C4-2B (cell line): ENCODE data around the gene IL12RB2.

Experiments
- H3K27ac ChIP-seq: fragments of 450-650 bp; 2 replicates; pipeline ENCODE4 v1.5.1; 2017
- ZFX ChIP-seq: fragments of 450-650 bp; IDR thresholded peaks from 2 replicates; pipeline ENCODE4 v1.6.1; 2017
- TF ChIP-seq, protein P1 (sequence below): fragments of 450-650 bp; conservative IDR thresholded peaks from 2 replicates; pipeline ENCODE4 v1.5.1; 2017; ENCODE audit warnings: mild to moderate bottlenecking

Gene IL12RB2

DNA sequence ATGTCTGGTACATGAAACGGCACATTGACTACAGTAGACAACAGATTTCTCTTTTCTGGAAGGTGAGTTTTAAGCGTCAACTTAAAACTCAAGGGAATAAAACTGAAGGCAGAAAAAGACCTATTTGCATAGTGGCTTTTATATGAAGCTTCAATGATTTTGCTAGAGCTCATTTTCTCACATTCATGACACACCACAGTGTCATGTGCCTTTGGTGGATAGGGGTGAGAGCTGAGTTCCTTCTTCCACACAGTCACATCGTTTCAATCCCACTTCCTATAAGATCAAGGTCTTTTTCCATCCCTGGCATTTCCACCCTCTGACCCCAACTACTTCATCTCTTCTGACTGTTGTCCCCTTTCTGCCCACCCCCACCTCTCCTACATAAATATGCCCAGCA is 31.0 kb downstream of the IL12RB2 start:
- TF ChIP-seq ZFX: no peak
- no peak overlapping the region for H3K27ac ChIP-seq

DNA sequence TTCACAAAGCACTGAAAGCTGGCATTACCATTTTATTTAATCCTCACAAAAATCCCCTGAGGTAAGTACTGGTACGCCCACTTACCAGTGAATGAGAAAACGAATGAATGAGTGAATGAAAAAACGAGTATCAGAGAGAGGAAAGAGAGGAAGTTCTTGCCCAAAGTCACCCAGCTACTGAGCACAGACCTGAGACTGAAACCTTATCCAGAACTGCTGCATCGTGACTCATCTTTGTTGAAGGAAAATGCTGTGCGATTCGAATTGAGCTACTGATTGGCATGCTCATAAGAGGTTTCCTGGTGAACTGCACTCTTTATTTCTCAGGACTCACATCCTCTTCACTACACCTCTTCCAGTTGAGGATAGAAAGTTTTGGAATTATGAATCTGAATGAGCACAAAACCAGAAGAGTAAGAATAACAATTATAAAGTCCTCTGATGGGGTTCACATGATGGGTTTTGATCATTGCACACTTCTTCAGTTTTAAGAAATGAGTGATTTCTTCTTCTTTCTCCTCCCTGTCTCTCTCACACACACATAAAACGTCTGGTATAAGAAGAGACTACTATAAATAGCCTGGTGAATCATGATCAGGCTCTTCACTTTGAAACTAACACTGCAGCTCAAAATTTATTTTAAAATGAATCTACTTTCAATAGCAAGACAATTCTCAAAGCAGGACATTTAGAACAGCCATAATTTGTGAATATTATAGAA is 32.1 kb downstream of the IL12RB2 start:
- no peak overlapping the region for H3K27ac ChIP-seq
- TF ChIP-seq, protein P1, sequence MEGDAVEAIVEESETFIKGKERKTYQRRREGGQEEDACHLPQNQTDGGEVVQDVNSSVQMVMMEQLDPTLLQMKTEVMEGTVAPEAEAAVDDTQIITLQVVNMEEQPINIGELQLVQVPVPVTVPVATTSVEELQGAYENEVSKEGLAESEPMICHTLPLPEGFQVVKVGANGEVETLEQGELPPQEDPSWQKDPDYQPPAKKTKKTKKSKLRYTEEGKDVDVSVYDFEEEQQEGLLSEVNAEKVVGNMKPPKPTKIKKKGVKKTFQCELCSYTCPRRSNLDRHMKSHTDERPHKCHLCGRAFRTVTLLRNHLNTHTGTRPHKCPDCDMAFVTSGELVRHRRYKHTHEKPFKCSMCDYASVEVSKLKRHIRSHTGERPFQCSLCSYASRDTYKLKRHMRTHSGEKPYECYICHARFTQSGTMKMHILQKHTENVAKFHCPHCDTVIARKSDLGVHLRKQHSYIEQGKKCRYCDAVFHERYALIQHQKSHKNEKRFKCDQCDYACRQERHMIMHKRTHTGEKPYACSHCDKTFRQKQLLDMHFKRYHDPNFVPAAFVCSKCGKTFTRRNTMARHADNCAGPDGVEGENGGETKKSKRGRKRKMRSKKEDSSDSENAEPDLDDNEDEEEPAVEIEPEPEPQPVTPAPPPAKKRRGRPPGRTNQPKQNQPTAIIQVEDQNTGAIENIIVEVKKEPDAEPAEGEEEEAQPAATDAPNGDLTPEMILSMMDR: no peak
- TF ChIP-seq ZFX: no peak

DNA sequence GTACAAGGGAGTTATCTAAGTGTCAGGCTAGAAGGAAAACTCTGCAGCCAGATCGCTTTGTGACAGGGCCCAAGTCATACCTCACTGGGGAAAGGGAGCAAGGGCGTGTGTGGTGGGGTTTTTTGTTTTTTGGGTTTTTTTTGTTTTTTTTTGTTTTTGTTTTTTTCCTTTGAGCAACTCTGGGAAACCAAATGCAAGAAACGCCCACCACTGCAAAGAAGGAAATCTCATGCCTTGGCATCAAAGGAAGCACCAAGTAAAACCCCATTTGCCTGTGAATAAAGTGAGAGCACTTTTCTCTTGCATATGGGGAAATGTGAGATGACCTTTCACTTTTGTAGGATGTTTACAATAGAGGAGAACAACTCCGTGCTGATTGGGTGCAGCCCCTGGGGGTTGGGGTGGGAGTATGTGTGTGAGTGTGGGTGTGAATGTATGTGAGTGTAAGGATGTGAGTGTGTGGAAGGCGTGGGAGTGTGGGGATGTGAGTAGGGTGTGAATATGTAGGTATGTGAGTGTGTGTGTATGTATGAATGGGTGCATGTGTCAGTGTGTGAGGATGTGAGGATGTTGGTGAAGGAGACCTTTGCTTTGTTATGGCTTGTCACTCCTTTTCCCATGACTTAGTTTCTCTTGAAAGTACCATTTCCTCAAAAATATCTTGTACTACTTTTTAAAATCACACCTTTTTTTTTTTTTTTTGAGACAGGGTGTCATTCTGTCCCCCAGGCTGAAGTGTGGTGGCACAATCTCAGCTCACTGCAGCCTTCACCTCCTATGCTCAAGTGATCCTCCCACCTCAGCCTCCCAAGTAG is 34.6 kb downstream of the IL12RB2 start:
- TF ChIP-seq, protein P1: no peak
- TF ChIP-seq ZFX: no peak
- no peak overlapping the region for H3K27ac ChIP-seq

DNA sequence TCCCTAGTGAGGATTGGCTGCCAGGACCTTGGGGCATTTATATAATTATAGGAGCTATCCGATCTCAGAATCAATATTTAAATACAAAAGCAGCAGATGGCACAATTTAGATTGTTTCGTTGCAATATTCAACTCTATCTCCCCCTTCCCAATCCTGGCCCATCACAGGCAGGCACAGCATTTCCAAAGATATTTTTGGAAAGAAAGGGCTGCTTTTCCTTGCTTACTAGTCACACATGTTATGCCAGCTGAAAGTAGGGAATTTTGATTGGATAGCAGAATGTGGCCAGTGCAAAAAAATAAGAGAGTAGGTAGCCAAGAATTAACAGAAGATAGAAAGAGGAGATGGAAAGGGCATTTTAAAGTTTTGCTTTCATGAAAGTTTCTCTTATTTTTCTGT is 37.9 kb downstream of the IL12RB2 start:
- TF ChIP-seq, protein P1: no peak
- TF ChIP-seq ZFX: no peak
- no peak overlapping the region for H3K27ac ChIP-seq

DNA sequence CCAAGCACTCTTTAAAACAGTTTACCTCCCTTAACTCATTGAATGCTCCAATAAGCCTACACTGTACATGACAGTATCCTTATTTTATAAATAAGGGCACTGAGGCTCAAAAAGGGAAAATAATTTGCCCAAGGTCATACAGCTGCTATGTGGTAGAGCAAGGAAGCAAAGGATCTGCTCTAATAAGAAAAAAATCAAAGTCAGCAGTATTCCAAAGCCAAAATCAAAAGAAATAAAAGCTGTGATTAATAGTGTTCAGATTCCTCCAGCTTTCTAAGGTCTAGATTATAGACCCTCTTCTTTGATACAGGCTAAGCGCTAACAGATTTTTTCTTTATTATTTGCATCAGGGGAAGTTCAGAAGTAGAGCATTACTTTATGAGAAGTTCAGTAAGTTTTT is 39.3 kb downstream of the IL12RB2 start:
- no peak for TF ChIP-seq ZFX
- TF ChIP-seq, protein P1: no peak
- no peak overlapping the region for H3K27ac ChIP-seq

DNA sequence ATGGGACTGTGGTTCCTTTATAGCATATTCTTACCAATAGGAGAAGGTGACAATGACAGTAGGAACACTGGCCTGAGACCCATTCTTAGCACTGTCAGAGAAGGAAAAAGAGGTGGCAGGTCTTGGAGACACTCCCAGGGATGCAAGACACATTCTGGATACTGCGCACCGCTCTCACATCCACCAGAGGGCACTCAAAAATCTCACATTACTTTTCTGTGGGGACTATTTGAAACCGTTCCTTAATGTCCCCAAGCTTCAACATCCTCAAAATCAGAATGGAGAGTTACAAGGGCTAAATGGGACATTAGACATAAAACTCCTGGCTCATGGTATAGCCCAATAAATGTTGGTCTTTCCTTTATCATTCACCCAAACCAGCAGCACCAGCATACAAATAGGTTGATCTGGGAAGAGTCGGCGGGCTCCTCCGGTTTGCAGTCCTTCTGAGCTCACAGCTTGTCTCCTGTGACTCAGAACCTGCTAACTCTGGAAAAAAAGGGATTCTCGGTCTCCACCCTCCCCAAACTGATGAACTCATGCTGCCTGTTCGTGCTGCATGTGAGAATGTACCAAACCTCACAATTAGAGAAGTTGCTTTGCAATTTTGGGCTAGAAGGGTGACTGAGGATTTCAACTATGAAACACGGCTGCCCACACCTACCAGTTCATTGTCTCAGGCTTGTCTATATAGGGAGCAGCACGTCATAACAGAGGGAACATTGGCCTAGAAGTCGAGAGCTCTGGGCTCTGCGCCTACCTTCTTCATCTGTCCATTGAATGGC is 40.2 kb downstream of the IL12RB2 start:
- no peak overlapping the region for H3K27ac ChIP-seq
- TF ChIP-seq, protein P1: peak; percentile 84
- no peak for TF ChIP-seq ZFX

DNA sequence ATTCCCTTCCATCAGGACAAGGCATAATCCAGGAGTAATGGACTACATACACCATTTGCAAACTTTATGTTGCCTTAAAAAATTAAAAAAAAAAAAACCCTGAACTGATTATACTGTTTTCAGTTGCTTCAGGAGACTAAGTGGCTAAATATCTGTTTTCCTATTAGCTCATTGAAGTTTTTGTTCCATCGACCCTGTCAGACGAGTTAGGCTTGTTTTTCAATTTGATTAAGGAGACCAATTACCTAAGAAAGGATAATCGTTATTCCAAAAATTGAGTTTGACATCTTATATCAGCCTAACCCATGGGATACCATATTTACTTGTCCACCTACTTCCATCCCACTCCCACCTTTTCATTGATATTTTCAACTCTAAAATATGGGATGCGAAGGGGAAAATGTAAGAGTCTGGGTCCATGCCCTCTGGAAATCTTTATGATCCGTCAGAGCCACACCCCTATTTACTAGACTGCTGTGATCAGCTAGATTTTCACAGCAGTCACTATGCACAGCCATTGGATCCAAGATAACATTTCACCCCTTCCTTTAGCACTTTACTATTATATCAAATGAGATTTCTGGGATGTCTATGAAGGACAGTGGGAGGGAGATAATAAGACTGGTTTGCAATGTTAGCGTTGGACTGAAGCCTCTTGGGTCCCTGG is 41.0 kb downstream of the IL12RB2 start:
- no peak overlapping the region for H3K27ac ChIP-seq
- TF ChIP-seq, protein P1: no peak
- TF ChIP-seq ZFX: no peak
